GM12873 (cell line): ENCODE results near the gene TRIM67.

ENCODE experiments used
- CTCF ChIP-seq: IDR thresholded peaks from 2 replicates; pipeline ENCODE4 v1.5.1; 2012; ENCODE audit warnings: low read depth, mild to moderate bottlenecking, moderate library complexity, low read length, control low read depth; ENCODE audit not compliant: insufficient read depth; ENCODE audit errors: missing control alignments

Gene TRIM67

DNA sequence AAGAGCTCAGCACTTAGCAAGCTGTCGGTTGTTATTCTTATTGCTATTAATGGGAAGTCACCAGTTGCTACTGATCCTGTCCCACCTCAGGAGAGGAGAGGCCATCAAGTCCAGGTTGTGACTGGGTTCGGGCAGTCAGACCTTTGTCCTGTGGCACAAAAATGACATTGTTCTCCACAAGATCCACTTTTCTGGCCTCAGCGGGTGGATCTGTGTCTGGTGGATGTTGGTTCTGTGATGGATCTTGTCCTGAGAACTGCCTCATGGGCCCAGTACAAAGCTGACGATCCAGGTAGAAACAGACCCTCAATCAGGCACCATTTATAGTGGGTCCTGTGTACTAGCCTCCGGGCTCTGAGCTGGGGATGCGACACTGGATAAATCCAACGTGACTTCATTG, 26.9 kb downstream of the TRIM67 start:
- TF ChIP-seq CTCF: no peak

DNA sequence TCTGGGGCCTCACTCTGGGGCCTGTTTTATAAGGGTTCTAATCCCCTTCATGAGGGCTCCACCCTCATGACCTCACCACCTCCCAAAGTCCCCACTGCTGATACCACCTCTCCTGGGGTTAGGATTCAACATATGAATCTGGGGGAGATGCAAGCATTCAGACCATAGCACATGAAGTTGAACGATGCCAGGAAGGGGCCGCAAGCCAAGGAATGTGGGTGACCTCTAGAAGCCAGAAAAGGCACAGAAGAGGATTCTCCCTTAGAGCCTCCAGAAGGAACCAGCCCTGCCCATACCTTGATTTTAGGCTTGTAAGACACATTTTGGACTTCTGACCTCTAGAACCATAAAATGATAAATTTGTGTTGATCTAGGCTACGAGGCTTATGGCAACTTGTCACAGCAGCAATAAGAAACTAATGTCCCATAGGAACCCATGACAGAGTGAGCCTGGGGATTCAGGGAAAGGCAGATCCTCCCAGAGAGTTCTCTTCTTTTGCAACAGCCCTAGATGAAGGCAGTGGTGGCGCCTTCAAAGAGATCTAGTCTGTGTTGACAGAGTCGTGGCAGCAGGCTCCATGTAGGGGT, 27.9 kb downstream of the TRIM67 start:
- no peak for TF ChIP-seq CTCF

DNA sequence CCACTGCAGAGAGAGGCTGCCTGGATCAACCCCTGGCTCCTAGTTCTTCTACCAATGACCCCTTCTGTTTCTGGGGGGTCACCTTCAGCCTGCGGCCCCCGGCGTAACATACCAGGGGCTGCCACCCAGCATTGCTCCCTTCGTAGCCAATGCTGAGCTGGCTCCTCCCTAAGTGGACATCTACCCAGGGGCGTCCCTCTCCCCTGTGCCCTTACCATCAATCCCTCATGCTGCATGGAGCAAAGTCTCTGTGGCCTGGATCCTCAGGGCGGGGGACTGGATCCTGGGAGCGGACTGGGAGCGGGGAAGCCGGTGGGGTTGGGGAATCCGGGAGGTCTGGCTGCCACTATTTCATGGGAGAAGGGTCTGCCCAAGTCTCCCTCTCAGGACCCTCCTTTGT, 28.6 kb downstream of the TRIM67 start:
- no peak for TF ChIP-seq CTCF

DNA sequence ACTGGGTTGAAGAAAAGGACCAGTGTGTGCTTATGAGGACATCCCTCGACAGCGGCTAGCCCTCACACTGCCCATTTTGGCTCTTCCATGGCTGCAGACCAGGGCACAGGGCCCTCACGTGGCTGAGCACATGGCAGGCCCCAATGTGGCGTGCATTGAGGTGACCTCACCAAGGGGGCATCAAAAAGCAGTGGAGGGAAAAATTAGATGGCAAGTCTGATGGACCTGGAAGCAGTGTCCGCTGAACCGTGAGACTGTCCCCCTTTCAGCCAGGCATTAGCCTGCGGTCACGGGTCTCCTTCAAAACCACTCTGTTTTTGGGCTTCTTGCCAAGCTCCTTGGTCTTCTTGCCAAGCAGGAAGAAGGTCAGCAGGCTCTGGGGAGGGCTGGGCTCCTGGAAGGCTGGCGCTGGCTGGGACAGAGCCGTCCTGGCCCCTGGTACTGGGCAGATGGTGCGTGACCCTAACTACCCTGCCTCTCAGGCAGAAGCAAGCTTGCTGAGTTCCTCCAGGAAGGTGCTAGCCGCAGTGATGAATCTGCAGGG, 30.8 kb downstream of the TRIM67 start:
- no peak for TF ChIP-seq CTCF

DNA sequence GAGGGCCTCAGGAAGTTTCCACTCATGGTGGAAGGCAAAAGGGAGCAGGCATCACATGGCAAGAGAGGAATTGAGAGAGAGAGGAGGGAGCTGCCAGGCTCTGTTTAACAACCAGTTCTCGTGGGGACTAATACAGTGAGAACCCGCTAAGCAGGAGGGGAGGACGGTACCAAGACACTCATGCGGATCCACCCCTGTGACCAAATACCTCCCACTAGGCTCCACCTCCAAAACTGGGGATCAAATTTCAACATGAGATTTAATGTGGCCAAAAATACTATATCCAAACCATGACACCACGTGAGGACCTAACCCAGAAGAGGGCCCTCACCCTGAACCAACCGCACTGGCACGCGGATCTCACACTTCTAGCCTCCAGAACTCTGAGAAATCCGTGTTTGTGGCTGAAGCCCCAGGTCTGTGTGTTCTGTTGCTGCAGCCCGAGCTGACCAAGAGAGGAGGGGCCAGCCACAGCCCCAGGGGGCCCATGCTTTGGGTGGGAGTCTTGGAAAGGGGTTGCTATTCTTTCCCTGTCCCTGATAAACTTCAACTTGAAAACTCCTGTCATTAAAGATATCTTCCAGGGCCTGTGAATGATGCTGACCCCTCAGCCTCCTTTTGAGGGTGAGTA, 32.0 kb downstream of the TRIM67 start:
- TF ChIP-seq CTCF: no peak

DNA sequence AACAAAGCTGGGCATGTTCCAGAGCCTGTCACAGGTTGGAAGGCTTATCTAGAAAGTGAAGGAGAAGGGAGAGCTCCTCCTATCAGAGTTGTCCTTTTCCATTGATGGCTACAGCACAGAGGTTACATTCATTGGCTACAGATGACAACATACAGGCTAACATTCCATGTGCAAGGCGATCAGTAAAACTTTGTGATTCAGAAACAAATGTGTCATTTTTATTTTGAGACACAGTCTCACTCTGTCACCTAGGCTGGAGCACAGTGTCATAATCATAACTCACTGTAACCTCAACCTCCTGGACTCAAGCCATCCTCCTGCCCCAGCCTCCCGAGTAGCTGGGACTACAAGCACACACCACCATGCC, 32.6 kb downstream of the TRIM67 start:
- TF ChIP-seq CTCF: no peak

DNA sequence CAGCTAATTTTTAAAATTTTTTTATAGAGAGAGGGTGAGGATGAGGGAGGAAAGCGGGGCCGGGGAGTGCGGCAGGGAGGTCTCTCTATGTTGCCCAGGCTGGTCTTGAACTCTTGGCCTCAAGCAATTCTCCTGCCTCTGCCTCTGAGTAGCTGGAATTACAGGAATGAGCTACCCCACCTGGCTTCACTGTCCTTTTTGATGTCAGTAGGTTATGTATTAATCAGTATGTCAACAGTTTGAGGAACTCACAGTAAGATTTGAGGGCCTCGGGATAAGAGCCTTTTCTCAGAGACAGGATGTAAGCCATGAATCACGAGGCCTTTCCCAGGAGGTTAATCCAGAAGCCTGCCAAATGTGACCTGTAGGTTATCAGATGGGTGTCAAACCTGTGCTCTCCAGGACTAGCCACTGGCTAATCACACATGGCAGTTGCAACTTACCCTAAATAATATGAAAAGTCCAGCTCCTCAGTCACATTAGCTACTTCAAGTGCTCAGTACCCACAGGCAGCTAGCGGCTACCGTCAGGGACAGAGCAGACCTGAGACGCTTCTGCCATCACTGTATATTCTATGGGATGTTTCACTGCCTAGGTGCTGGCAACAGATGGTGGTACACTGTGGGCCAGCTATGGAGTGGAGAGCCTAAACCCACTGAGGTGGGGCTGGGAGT, 33.1 kb downstream of the TRIM67 start:
- TF ChIP-seq CTCF: no peak
